ENCODE data around the gene TRAF1. TPM values are rescaled to one million over a fixed set of nuclear protein-coding genes. Genes with fewer than 3 reads are reported as not detected.

Gene TRAF1
- total and polyA plus RNA-seq, 10 of the 15 experiments (the other 5 are each of a cell fraction or from before 2014, with no cell fraction given), result 13.8 to 163 (median 128) TPM

GRCh38 chr9:120895951-120896350 lies 30.6 kb downstream of the TRAF1 start (continued):
- TF ChIP-seq, protein P1, sequence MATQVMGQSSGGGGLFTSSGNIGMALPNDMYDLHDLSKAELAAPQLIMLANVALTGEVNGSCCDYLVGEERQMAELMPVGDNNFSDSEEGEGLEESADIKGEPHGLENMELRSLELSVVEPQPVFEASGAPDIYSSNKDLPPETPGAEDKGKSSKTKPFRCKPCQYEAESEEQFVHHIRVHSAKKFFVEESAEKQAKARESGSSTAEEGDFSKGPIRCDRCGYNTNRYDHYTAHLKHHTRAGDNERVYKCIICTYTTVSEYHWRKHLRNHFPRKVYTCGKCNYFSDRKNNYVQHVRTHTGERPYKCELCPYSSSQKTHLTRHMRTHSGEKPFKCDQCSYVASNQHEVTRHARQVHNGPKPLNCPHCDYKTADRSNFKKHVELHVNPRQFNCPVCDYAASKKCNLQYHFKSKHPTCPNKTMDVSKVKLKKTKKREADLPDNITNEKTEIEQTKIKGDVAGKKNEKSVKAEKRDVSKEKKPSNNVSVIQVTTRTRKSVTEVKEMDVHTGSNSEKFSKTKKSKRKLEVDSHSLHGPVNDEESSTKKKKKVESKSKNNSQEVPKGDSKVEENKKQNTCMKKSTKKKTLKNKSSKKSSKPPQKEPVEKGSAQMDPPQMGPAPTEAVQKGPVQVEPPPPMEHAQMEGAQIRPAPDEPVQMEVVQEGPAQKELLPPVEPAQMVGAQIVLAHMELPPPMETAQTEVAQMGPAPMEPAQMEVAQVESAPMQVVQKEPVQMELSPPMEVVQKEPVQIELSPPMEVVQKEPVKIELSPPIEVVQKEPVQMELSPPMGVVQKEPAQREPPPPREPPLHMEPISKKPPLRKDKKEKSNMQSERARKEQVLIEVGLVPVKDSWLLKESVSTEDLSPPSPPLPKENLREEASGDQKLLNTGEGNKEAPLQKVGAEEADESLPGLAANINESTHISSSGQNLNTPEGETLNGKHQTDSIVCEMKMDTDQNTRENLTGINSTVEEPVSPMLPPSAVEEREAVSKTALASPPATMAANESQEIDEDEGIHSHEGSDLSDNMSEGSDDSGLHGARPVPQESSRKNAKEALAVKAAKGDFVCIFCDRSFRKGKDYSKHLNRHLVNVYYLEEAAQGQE (IDR thresholded peaks at IDR 0.05; ENCODE audit: low read depth, low read length), result no peak
- no peak for TF ChIP-seq E2F8 (IDR thresholded peaks at IDR 0.05; ENCODE audit: low read depth, partially characterized antibody)
- TF ChIP-seq ZNF217 (IDR thresholded peaks at IDR 0.05), result 0 out of 2 replicates have a peak, but pooled peaks have one; percentile 59
- TF ChIP-seq, protein P2, sequence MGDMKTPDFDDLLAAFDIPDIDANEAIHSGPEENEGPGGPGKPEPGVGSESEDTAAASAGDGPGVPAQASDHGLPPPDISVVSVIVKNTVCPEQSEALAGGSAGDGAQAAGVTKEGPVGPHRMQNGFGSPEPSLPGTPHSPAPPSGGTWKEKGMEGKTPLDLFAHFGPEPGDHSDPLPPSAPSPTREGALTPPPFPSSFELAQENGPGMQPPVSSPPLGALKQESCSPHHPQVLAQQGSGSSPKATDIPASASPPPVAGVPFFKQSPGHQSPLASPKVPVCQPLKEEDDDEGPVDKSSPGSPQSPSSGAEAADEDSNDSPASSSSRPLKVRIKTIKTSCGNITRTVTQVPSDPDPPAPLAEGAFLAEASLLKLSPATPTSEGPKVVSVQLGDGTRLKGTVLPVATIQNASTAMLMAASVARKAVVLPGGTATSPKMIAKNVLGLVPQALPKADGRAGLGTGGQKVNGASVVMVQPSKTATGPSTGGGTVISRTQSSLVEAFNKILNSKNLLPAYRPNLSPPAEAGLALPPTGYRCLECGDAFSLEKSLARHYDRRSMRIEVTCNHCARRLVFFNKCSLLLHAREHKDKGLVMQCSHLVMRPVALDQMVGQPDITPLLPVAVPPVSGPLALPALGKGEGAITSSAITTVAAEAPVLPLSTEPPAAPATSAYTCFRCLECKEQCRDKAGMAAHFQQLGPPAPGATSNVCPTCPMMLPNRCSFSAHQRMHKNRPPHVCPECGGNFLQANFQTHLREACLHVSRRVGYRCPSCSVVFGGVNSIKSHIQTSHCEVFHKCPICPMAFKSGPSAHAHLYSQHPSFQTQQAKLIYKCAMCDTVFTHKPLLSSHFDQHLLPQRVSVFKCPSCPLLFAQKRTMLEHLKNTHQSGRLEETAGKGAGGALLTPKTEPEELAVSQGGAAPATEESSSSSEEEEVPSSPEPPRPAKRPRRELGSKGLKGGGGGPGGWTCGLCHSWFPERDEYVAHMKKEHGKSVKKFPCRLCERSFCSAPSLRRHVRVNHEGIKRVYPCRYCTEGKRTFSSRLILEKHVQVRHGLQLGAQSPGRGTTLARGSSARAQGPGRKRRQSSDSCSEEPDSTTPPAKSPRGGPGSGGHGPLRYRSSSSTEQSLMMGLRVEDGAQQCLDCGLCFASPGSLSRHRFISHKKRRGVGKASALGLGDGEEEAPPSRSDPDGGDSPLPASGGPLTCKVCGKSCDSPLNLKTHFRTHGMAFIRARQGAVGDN (IDR thresholded peaks at IDR 0.05), result no peak
- TF ChIP-seq PML (IDR thresholded peaks at IDR 0.05; ENCODE audit: low read length), result no peak
- TF ChIP-seq PKNOX1 (IDR thresholded peaks at IDR 0.05), result no peak
- TF ChIP-seq, protein P3, sequence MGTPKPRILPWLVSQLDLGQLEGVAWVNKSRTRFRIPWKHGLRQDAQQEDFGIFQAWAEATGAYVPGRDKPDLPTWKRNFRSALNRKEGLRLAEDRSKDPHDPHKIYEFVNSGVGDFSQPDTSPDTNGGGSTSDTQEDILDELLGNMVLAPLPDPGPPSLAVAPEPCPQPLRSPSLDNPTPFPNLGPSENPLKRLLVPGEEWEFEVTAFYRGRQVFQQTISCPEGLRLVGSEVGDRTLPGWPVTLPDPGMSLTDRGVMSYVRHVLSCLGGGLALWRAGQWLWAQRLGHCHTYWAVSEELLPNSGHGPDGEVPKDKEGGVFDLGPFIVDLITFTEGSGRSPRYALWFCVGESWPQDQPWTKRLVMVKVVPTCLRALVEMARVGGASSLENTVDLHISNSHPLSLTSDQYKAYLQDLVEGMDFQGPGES (IDR thresholded peaks at IDR 0.05), result no peak
- TF ChIP-seq NFYA (IDR thresholded peaks at IDR 0.05; ENCODE audit: borderline replicate concordance, low read depth, low read length), result no peak
